HFFc6 (cell line): Measurements from ENCODE around the gene URB1. TPM values are rescaled to one million over a fixed set of nuclear protein-coding genes. Genes with fewer than 3 reads are reported as not detected.

ENCODE experiments used
- DNase-seq: peaks from one replicate; pipeline ENCODE4 v3.0.0-alpha.2; 2018
- H3K27ac Mint-ChIP-seq: 2 replicates; pipeline ENCODE4 v1.8.0; 2020; ENCODE audit warnings: mild to moderate bottlenecking, mixed read lengths
- H3K27me3 Mint-ChIP-seq: 2 replicates; pipeline ENCODE4 v1.8.0; 2021; ENCODE audit warnings: mild to moderate bottlenecking, moderate library complexity, mixed read lengths; ENCODE audit not compliant: insufficient read depth
- H3K36me3 Mint-ChIP-seq: 2 replicates; pipeline ENCODE4 v1.8.0; 2021; ENCODE audit warnings: low read depth, mixed read lengths
- H3K4me1 Mint-ChIP-seq: 2 replicates; pipeline ENCODE4 v1.8.0; 2020; ENCODE audit warnings: low read depth, mixed read lengths
- H3K4me3 Mint-ChIP-seq: 2 replicates; pipeline ENCODE4 v1.8.0; 2020; ENCODE audit warnings: mild to moderate bottlenecking, moderate library complexity, mixed read lengths
- H3K9me3 Mint-ChIP-seq: 2 replicates; pipeline ENCODE4 v1.8.0; 2020; ENCODE audit warnings: mild to moderate bottlenecking, mixed read lengths
- CTCF ChIP-seq: fragments of 200-600 bp; sonication (generic); IDR thresholded peaks from 2 replicates; pipeline ENCODE4 v1.5.0; 2021; ENCODE audit warnings: antibody characterized with exemption, mild to moderate bottlenecking
- total RNA-seq, 6 experiments: library from RNA; stranded (reverse); fragmentation: NEBNext Ultra II Directional; extraction: Animal tissue kit (Norgen Biotek cat#: 25700); gene quantifications; 2 replicates in 1 of 6; 3 replicates in 5 of 6; pipeline ENCODE4 v1.2.3, GENCODE V29; 2021

URB1 gene
- total RNA-seq, 6 experiments from 2014 or later: 18.4 to 27.0 (median 22.4) TPM

GRCh38 chr21:32303385-32303784 lies 89.4 kb downstream of the URB1 start:
- no peak for TF ChIP-seq CTCF
- no peaks in the 10 kb centered on the region for H3K9me3 Mint-ChIP-seq
- peaks cover 2% of the 10 kb centered on the region; the same call in 1 of the 2 replicates for H3K27me3 Mint-ChIP-seq
- peaks cover 25% of the 10 kb centered on the region for H3K36me3 Mint-ChIP-seq
- no peaks in the 10 kb centered on the region for H3K4me1 Mint-ChIP-seq
- H3K27ac Mint-ChIP-seq: no peak overlapping the region
- DNase-seq: no peak
- no peak overlapping the region for H3K4me3 Mint-ChIP-seq

- no peak for DNase-seq
- Mint-ChIP-seq H3K27me3 (peaks cover 2% of the 10 kb centered on the region; the same call in 1 of the 2 replicates), H3K4me3 (no peak overlapping the region), H3K9me3 (no peaks in the 10 kb centered on the region), H3K4me1 (no peaks in the 10 kb centered on the region), H3K36me3 (peaks cover 25% of the 10 kb centered on the region), H3K27ac (no peak overlapping the region)
- no peak for TF ChIP-seq CTCF
Measured at GRCh38 chr21:32302560-32302959, 90.3 kb downstream of the URB1 start.

- Mint-ChIP-seq H3K9me3 (no peaks in the 10 kb centered on the region), H3K4me3 (no peak overlapping the region), H3K36me3 (peaks cover 19% of the 10 kb centered on the region), H3K27ac (no peak overlapping the region), H3K27me3 (peaks cover 2% of the 10 kb centered on the region; the same call in 1 of the 2 replicates), H3K4me1 (no peaks in the 10 kb centered on the region)
- DNase-seq: no peak
- TF ChIP-seq CTCF: no peak
Measured at GRCh38 chr21:32301596-32301995, 91.2 kb downstream of the URB1 start.

GRCh38 chr21:32300117-32300681 lies 92.6 kb downstream of the URB1 start:
- no peak overlapping the region for H3K4me3 Mint-ChIP-seq
- H3K27ac Mint-ChIP-seq: no peak overlapping the region
- TF ChIP-seq CTCF: no peak
- no peak for DNase-seq
- peaks cover 12% of the 10 kb centered on the region for H3K36me3 Mint-ChIP-seq
- no peaks in the 10 kb centered on the region for H3K4me1 Mint-ChIP-seq
- no peaks in the 10 kb centered on the region for H3K9me3 Mint-ChIP-seq
- peaks cover 2% of the 10 kb centered on the region; the same call in 1 of the 2 replicates for H3K27me3 Mint-ChIP-seq

- Mint-ChIP-seq H3K27ac (no peak overlapping the region), H3K4me1 (no peaks in the 10 kb centered on the region), H3K4me3 (no peak overlapping the region), H3K27me3 (peaks cover 2% of the 10 kb centered on the region; the same call in 1 of the 2 replicates), H3K36me3 (peaks cover 10% of the 10 kb centered on the region), H3K9me3 (no peaks in the 10 kb centered on the region)
- DNase-seq: no peak
- no peak for TF ChIP-seq CTCF
Measured at GRCh38 chr21:32299695-32300094, 93.1 kb downstream of the URB1 start.
